Liver (tissue), 9 donors: ENCODE results near the gene TIMD4. TPM values are rescaled to one million over a fixed set of nuclear protein-coding genes. Genes with fewer than 3 reads are reported as not detected.

Source experiments
- DNase-seq: peaks from one replicate; pipeline ENCODE4 v3.0.0-alpha.2; 2017; ENCODE audit warnings: low spot score
- H3K27ac ChIP-seq, 2 donors: one replicate each; pipeline ENCODE4 v1.7.0; 2013; ENCODE audit warnings: inconsistent platforms in 2 of 2, low read length in 2 of 2, control low read depth in 1 of 2, low read depth in 1 of 2, mild to moderate bottlenecking in 1 of 2
- H3K27me3 ChIP-seq, 4 donors: one replicate each; pipeline versions ENCODE4 v1.6.1 to v1.7.0; 2013; ENCODE audit warnings: low read length in 3 of 4, inconsistent platforms in 1 of 4, mild to moderate bottlenecking in 1 of 4, moderate library complexity in 1 of 4; ENCODE audit not compliant: control insufficient read depth in 4 of 4, insufficient read depth in 4 of 4
- H3K36me3 ChIP-seq, 4 donors: one replicate each; pipeline versions ENCODE4 v1.6.1 to v1.7.0; 2013; ENCODE audit warnings: low read length in 3 of 4, mild to moderate bottlenecking in 3 of 4, low read depth in 1 of 4, moderate library complexity in 1 of 4; ENCODE audit not compliant: control insufficient read depth in 4 of 4, insufficient read depth in 3 of 4
- H3K4me1 ChIP-seq, 4 donors: one replicate each; pipeline versions ENCODE4 v1.6.1 to v1.7.0; 2013; ENCODE audit warnings: low read length in 3 of 4, mild to moderate bottlenecking in 3 of 4, moderate library complexity in 1 of 4; ENCODE audit not compliant: control insufficient read depth in 4 of 4, insufficient read depth in 4 of 4
- H3K4me3 ChIP-seq, 3 donors: one replicate each; pipeline versions ENCODE4 v1.6.1 to v1.7.0; 2013; ENCODE audit warnings: low read length in 3 of 3, control low read depth in 1 of 3, low read depth in 1 of 3, mild to moderate bottlenecking in 1 of 3
- H3K9ac ChIP-seq, 2 donors: one replicate each; pipeline ENCODE4 v1.7.0; 2013; ENCODE audit warnings: low read length in 2 of 2, mild to moderate bottlenecking in 2 of 2, moderate library complexity in 2 of 2, control low read depth in 1 of 2, low read depth in 1 of 2
- H3K9me3 ChIP-seq, 4 donors: one replicate each; pipeline versions ENCODE4 v1.6.1 to v1.7.0; 2013; ENCODE audit warnings: low read length in 3 of 4; ENCODE audit not compliant: control insufficient read depth in 4 of 4
- EGR1 ChIP-seq, 2 donors: IDR thresholded peaks; 2 replicates each; pipeline ENCODE4 v1.6.1; 2016 to 2018; ENCODE audit warnings: antibody characterized with exemption in 2 of 2, low read depth in 2 of 2
- FOXA1 ChIP-seq: IDR thresholded peaks from 2 replicates; pipeline ENCODE4 v1.6.1; 2016; ENCODE audit warnings: antibody characterized with exemption
- FOXA2 ChIP-seq: IDR thresholded peaks from 2 replicates; pipeline ENCODE4 v1.6.1; 2016; ENCODE audit warnings: antibody characterized with exemption
- GABPA ChIP-seq, 2 donors: IDR thresholded peaks in 1 of 2; conservative IDR thresholded peaks in 1 of 2; 2 replicates each; pipeline ENCODE4 v1.6.1; 2016; ENCODE audit warnings: antibody characterized with exemption in 2 of 2, mild to moderate bottlenecking in 1 of 2, moderate library complexity in 1 of 2
- HNF4A ChIP-seq, 2 donors: conservative IDR thresholded peaks; 2 replicates each; pipeline ENCODE4 v1.6.1; 2016; ENCODE audit warnings: antibody characterized with exemption in 2 of 2, mild to moderate bottlenecking in 2 of 2
- HNF4G ChIP-seq: IDR thresholded peaks from 2 replicates; pipeline ENCODE4 v1.6.1; 2016; ENCODE audit warnings: antibody characterized with exemption
- JUND ChIP-seq, 2 donors: IDR thresholded peaks; 2 replicates each; pipeline ENCODE4 v1.6.1; 2016; ENCODE audit warnings: antibody characterized with exemption in 2 of 2
- NR2F2 ChIP-seq: IDR thresholded peaks from 2 replicates; pipeline ENCODE4 v1.6.1; 2016; ENCODE audit warnings: antibody characterized with exemption
- RAD21 ChIP-seq, 2 donors: IDR thresholded peaks; 2 replicates each; pipeline ENCODE4 v1.6.1; 2016; ENCODE audit warnings: antibody characterized with exemption in 2 of 2, mild to moderate bottlenecking in 2 of 2
- RXRA ChIP-seq, 2 donors: IDR thresholded peaks; 2 replicates each; pipeline ENCODE4 v1.6.1; 2017 to 2018; ENCODE audit warnings: antibody characterized with exemption in 2 of 2, mild to moderate bottlenecking in 1 of 2
- SP1 ChIP-seq: IDR thresholded peaks from 2 replicates; pipeline ENCODE4 v1.6.1; 2018; ENCODE audit warnings: antibody characterized with exemption, mild to moderate bottlenecking
- TAF1 ChIP-seq: conservative IDR thresholded peaks from 2 replicates; pipeline ENCODE4 v1.6.1; 2016; ENCODE audit warnings: antibody characterized with exemption, mild to moderate bottlenecking
- YY1 ChIP-seq: IDR thresholded peaks from 2 replicates; pipeline ENCODE4 v1.6.1; 2016; ENCODE audit warnings: antibody characterized with exemption, mild to moderate bottlenecking
- ZBTB33 ChIP-seq: IDR thresholded peaks from 2 replicates; pipeline ENCODE4 v1.6.1; 2016; ENCODE audit warnings: antibody characterized with exemption
- WGBS: extraction: QIAGEN DNeasy Blood & Tissue Kit; methylation state at CpG from one replicate; pipeline ENCODE4 v1.1.7; 2013; 5-methylcytosine and 5-hydroxymethylcytosine counted together
- polyA plus RNA-seq, 2 donors: library from polyadenylated mRNA; stranded (reverse) in 1 of 2; unstranded in 1 of 2; fragments of 200-250 nt in 1 of 2; fragments of >200 nt in 1 of 2; fragmentation: Nextera tagmentation in 1 of 2; extraction: Ambion mirVana in 1 of 2; gene quantifications; one replicate each; pipeline versions ENCODE4 v1.2.1 to v1.2.3, GENCODE V29; 2013 to 2015
- total RNA-seq, 2 donors: library from RNA; depleted of rRNA; stranded (reverse); fragments of >200 nt; gene quantifications; one replicate each; pipeline ENCODE4 v1.2.3, GENCODE V29; 2014
- TF ChIP-seq, protein P1 (sequence below): IDR thresholded peaks from 2 replicates; pipeline ENCODE4 v1.6.1; 2016; ENCODE audit warnings: antibody characterized with exemption
- TF ChIP-seq, protein P2 (sequence below): IDR thresholded peaks from 2 replicates; pipeline ENCODE4 v1.6.1; 2016; ENCODE audit warnings: antibody characterized with exemption, mild to moderate bottlenecking
- donor health status: healthy.
- donor health status: healthy.
- donor health status: healthy.
- donor health status: healthy.
- donor health status: healthy.

Gene TIMD4
- total and polyA plus RNA-seq, 4 donors: 3.0 to 38.8 (median 8.6) TPM

DNA sequence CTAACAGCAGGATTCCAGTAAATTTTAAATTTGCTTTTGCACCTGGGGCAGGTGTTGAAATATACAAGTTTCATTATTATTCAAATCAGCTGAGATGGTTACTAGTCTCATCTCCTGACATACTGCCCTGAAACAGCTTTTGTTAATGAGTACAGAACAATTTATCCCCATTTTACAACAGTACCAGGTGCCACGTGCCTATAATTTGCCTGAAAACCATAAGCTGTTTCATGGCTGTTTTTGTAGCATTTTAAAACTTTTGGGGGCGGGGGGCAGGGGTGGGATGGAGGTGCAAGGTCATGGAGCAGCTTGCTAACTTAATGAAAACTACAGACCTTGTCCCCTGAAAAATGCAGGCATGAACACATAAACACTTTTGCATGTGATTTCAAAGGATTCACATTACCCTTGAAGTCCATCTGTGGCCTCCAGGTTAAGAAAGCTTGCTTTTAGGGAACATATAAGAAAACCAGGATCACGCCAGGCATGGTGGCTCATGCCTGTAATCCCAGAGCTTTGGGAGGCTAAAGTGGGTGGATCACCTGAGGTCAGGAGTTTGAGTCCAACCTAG, 42.1 kb downstream of the TIMD4 start:
- Histone ChIP-seq H3K9ac (no peak overlapping the region), H3K4me3 (no peak overlapping the region), H3K36me3 (no peaks in the 10 kb centered on the region), H3K4me1 (no peaks in the 10 kb centered on the region), H3K9me3 (no peaks in the 10 kb centered on the region), H3K27ac (no peak overlapping the region), H3K27me3 (no peaks in the 10 kb centered on the region)
- no peak for DNase-seq
- no peak for TF ChIP-seq SP1
- TF ChIP-seq HNF4A (conservative IDR thresholded peaks at IDR 0.05): no peak
- no peak for TF ChIP-seq HNF4G
- no peak for TF ChIP-seq EGR1 (IDR thresholded peaks at IDR 0.05; ENCODE audit: low read depth in 2 of 2)
- no peak for TF ChIP-seq FOXA2
- no peak for TF ChIP-seq NR2F2
- TF ChIP-seq RAD21 (IDR thresholded peaks at IDR 0.05): no peak
- no peak for TF ChIP-seq ZBTB33
- TF ChIP-seq, protein P1, sequence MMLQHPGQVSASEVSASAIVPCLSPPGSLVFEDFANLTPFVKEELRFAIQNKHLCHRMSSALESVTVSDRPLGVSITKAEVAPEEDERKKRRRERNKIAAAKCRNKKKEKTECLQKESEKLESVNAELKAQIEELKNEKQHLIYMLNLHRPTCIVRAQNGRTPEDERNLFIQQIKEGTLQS: no peak
- no peak for TF ChIP-seq FOXA1
- no peak for TF ChIP-seq JUND (IDR thresholded peaks at IDR 0.05)
- TF ChIP-seq GABPA (IDR thresholded peaks at IDR 0.05 in 1 of 2, conservative IDR thresholded peaks at IDR 0.05 in 1 of 2): no peak
- no peak for TF ChIP-seq RXRA (IDR thresholded peaks at IDR 0.05)
- TF ChIP-seq, protein P2, sequence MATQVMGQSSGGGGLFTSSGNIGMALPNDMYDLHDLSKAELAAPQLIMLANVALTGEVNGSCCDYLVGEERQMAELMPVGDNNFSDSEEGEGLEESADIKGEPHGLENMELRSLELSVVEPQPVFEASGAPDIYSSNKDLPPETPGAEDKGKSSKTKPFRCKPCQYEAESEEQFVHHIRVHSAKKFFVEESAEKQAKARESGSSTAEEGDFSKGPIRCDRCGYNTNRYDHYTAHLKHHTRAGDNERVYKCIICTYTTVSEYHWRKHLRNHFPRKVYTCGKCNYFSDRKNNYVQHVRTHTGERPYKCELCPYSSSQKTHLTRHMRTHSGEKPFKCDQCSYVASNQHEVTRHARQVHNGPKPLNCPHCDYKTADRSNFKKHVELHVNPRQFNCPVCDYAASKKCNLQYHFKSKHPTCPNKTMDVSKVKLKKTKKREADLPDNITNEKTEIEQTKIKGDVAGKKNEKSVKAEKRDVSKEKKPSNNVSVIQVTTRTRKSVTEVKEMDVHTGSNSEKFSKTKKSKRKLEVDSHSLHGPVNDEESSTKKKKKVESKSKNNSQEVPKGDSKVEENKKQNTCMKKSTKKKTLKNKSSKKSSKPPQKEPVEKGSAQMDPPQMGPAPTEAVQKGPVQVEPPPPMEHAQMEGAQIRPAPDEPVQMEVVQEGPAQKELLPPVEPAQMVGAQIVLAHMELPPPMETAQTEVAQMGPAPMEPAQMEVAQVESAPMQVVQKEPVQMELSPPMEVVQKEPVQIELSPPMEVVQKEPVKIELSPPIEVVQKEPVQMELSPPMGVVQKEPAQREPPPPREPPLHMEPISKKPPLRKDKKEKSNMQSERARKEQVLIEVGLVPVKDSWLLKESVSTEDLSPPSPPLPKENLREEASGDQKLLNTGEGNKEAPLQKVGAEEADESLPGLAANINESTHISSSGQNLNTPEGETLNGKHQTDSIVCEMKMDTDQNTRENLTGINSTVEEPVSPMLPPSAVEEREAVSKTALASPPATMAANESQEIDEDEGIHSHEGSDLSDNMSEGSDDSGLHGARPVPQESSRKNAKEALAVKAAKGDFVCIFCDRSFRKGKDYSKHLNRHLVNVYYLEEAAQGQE: no peak
- no peak for TF ChIP-seq YY1
- no peak for TF ChIP-seq TAF1
- WGBS: 74% methylated on average over 3 of the region's 3 CpGs

GRCh38 chr5:156920042-156920860, 42.8 kb downstream of the TIMD4 start:
- WGBS: 74% methylated on average over 7 of the region's 7 CpGs

More at GRCh38 chr5:156920042-156920860, 42.8 kb downstream of the TIMD4 start:
- no peaks in the 10 kb centered on the region for H3K27me3 ChIP-seq
- no peak overlapping the region for H3K27ac ChIP-seq
- no peak overlapping the region for H3K4me3 ChIP-seq
- no peaks in the 10 kb centered on the region for H3K4me1 ChIP-seq
- H3K9me3 ChIP-seq: no peaks in the 10 kb centered on the region
- no peak for TF ChIP-seq FOXA1
- TF ChIP-seq HNF4A (conservative IDR thresholded peaks at IDR 0.05): no peak
- TF ChIP-seq GABPA (IDR thresholded peaks at IDR 0.05 in 1 of 2, conservative IDR thresholded peaks at IDR 0.05 in 1 of 2): no peak
- TF ChIP-seq, protein P2: no peak
- no peak overlapping the region for H3K9ac ChIP-seq
- no peaks in the 10 kb centered on the region for H3K36me3 ChIP-seq
- DNase-seq: no peak
